ENCODE data around the gene KIAA1755.

The KIAA1755 gene, protein sequence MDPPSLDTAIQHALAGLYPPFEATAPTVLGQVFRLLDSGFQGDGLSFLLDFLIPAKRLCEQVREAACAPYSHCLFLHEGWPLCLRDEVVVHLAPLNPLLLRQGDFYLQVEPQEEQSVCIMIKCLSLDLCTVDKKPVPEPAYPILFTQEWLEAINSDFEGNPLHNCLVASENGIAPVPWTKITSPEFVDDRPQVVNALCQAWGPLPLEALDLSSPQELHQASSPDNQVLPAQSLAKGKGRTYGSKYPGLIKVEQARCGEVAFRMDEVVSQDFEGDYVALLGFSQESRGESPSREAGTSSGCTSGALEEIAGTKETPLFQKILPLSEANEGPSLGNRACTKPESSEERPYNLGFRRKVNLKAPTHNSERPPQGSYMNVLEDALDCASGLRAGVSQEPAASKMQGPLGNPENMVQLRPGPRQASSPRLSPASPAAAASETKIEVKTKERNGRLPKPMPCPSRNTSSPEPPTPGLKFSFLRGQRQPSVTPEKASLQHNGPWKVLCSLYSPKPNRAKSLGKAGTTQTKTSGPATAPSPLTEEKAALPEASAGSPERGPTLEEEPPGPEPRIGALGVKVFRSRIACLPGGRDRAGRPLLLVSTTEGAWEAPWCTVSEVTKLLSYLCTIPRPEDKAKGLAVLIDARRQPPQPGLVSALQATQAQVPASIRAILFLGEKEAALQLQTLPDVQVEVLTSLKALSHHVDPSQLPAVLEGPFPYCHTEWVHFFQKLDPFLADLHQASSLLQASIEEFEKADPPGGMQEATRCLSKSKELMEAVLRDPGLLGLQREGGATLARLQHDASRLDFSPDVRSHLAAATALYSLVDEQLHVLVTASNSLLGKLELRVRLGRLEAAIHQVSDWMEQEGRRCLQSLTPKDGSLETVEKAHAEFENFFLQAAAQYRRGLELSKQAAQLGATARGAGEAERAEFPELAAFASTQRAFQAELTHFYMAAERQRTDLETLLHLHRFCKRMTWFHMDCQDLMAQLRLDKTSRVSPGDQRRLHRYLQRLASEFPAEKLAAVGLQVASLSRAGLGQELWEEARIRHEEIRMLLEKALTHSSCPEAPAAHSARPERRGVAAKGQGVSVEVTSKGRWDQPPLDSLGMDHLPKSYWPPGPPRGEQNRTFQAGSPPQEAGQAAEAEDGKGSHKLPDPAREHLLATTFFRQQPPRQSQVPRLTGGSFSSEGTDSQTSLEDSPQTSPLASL

DNA sequence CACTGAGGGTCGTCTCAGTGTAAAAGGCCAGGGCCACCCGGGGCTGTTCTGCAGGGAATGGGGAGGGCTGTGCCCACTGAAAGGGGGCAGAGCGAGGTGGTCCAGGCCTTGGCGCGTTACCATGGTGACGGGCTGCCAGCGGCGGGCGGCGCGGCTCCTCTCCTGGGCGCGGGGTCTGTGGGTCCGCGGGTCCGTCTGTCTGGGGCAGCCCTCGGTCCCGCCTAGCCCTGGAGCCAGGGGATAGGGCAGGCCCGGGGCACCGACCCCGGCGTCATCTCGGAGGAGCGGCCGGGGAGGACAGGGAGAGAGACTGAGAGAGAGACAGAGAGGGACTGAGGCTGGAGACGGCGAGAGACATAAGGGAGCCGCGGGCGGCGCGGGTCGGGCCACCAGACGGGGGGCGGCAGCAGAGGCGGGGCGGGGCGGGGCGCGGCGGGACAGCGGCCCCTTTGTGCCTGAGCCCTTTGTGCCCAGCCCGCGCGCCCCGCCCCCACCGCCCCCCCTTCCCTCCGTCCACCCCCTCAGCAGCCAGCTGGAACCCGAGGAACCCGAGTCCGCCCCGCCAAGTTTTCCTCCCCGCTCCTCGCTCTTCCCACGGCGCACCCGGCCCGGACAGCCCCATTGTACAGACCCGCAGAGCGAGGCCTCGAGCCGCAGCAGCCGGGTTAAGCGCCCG is at the start of gene KIAA1755:
KIAA1755 (minus strand) TSS at position 358 of the 676 bp plus-strand sequence; CDS start at position 123, 235 bp downstream.
- no peak for DNase-seq

DNA sequence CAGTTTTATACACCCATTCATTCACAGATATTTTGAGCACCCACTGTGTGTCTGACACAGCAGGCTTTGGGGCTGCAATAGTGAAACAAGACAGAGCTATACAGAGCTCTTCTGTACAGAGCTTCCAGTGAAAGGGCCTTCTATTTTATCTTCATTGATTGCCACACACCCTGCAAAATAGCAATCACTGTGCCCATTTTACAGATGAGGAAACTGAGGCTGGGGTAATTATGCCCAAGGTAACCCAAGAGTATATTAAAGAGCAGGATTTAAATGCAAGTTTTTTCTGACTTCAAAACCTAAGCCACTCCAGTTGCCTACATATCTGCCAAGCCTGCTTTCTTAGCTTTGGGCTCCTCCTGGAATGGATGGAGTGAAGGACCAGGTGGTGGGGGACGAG is 47.9 kb upstream of the KIAA1755 start:
- no peak for DNase-seq

DNA sequence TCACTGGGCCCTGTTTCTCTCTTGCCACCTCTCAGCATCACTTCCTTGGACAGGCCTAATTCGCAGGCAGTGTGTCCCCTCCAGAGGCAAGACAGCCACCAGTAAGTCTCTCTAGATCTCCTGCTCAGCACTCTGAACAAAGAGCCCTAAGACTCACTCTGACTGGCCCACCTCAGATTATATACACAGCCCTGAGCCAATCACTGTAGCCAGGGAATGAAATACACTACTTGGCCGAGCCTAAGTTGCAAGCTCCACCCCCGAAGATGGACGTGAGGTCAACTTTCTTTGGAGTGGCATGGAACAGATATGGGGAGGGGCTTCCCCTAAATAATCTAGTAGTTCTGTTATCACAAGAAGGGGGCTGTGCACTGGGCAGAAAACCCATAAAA is 47.5 kb upstream of the KIAA1755 start:
- DNase-seq: no peak

DNA sequence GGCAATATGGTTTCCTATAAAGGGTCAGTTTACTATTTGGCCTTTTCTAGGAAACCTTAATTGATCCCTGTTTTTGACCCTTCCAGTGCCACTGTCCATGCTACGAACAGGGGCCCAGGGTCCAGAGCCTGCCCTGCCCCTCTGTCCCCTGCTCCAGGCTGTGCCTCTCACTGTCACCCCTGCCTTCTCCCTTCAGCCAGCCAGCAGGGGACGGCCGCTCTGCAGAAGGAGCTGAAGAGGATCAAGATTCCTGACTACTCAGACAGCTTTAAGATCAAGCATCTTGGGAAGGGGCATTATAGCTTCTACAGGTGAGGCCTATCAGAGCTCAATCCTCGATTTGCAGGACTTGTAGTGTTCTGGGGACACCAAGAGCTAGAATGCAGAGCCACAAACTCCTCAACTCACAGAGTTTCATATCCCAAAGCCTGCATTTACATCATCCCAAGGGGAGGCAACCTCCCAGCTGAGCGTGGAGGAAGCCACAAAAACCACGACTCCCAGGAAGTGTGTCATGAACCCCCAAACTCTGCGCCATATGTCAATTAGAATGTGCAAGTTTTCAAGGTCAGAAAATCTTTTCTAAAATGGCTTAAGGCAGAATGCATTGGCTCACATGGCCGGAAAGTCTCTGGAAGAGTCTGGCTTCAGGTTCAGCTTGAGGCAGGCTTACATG is 47.0 kb upstream of the KIAA1755 start:
- DNase-seq: no peak

DNA sequence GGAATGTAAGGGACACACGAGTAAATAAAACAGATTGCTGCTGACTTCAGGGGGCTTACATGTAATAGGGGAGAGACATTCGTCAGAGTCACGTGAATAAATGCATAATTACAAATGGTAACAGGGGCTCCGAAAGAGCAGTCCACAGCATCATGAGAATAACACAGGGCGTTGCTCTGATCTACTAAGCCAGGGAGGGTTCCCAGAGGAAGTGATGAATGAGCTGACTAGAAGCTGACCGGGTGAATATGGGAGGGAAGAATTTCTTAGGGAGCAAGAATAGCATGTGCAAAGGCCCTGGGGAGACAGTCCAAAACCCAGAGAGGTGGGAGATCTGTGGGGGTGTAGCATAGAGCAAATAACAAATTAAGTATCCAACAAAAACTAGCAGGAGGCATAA is 45.8 kb upstream of the KIAA1755 start:
- no peak for DNase-seq

DNA sequence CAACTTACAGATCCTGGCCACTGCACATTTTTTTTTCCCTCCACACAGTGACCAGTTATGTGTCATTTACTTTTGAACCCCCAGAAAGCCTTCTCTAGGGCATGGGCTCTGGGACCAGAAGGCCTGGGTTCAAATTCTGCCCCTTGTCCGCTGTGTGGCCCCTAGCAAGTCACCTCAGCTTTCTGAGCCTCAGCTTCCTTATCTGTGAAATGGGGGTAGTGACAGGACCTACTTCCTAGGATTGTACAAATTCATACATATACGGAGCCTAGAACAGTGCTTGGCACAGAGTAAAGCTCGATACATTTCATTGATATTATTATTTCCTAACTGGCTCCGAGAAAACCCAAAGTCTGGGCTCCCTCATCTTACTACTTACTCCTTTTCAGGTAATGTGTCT is 45.0 kb upstream of the KIAA1755 start:
- no peak for DNase-seq

DNA sequence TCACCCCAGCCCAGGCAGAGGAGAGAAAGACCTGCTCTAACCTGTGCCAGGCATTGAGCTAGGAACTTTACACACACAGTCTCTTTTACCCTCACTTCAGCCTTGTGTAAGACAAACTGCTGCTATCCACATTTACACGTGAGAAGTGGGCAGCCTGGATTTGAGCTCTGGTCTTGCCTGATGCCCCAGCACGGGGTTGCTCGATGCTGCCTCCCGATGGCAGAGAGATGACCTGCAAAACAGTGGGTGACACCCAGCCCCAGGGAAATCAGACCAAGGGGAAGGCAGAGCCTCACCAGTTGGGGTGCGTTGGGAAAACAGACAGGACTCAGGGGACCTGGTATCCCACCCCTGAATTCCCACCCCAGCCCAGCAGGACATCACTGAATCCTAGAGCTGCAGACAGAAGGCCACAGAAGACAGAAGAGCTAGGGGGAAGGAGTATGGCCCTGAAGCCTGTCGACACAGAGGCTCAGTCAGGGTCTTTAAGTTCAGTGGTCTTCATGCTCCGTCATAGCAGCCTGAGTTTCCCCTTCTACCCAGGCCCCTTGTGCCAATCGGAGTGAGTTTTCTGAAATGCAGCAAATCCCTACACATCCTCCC is 44.4 kb upstream of the KIAA1755 start:
- no peak for DNase-seq

DNA sequence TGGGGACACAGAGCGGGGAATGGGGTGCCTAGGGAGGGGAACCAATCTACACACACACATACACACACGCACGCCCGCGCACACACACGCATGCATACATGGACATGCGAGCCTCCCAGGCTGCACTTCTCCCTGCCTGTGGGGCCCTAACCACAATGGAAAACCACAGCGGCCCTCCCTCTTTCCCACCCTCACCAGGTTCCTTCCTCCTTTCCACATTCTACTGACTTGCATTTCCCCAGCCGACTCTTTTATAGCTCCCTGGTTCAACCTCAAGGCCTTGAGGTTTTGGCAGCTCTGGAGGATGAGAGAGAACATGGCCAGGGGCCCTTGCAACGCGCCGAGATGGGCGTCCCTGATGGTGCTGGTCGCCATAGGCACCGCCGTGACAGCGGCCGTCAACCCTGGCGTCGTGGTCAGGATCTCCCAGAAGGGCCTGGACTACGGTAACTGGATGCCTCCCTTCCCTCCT is 43.4 kb upstream of the KIAA1755 start, which contains the start of gene BPI:
BPI (plus strand) TSS at position 249 of the 472 bp plus-strand sequence; CDS start at position 317, 68 bp downstream.
- no peak for DNase-seq

DNA sequence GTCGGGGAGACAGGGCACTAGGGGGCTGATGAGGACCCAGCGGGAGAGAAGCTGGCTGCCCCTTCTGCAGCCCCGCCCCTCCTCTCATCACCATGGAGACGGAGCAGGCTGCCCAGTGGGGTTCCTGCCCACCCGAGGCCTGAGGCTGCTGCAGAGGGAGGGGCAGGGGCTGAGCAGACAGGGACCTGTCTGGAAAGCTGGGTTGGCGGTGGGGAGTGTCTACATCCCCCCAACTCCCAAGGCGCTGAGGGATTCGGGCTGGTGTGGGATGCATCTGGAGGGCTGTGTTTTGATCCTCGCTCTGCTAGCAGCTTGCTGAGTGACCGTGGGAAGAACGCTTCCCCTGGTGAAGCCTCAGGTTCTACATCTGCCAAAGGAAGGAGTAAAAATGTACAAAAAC is 42.3 kb upstream of the KIAA1755 start:
- DNase-seq: no peak

DNA sequence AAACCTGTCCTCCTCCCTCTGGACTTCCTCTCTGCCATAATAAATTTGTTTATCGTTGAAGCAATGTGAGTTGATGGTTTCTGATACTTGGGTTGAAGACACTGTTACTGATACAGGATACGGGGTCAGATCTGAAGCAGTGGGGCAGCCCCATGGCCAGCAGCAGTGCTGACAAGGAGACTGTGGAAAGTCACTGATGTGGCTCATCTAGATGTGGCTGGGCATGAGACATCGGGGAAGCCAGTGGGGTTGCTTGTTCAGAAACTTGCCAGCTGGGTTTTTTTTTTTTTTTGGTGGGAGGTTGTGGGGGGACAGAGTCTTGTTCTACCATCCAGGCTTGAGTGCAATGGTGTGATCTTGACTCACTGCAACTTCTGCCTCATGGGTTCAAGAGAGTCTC is 40.8 kb upstream of the KIAA1755 start:
- DNase-seq: no peak

DNA sequence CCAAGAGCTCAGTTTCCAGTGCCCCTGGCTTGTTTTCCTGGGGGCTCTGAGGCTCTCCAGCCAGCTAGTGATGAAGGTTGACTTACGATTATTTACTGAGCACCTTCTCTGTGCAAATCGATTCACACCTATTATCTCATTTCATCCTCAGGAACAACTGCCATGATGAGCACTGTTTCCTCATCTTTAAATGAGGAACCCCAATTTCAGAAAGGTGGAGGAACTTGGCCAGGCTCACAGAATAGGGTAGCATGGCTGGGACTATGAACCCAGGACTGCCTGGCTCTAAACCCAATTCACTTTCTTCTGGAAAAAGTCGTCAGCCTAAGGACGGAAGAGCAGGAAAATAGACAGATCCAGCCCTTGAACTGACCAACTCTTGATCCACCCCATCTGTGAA is 39.9 kb upstream of the KIAA1755 start:
- no peak for DNase-seq

DNA sequence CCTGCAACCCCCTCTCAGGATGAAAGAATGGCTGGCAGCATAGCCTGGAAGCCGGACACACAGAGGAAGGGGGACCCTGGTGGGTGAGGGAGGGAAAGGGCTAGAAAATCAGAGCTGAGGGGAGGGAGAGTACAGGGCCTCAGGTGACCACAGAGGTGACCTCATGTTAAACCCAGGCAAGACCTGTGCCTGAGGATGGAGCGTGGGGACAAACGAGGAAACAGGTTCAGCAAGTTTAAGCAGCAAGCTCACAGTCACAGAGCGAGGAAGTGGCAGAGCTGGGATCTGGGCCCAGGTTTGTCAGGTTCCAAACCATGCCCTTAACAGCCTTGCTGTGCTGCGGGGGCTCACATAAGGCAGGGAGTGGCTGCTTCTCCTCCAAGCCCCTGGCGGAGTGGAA is 39.4 kb upstream of the KIAA1755 start:
- DNase-seq: no peak

DNA sequence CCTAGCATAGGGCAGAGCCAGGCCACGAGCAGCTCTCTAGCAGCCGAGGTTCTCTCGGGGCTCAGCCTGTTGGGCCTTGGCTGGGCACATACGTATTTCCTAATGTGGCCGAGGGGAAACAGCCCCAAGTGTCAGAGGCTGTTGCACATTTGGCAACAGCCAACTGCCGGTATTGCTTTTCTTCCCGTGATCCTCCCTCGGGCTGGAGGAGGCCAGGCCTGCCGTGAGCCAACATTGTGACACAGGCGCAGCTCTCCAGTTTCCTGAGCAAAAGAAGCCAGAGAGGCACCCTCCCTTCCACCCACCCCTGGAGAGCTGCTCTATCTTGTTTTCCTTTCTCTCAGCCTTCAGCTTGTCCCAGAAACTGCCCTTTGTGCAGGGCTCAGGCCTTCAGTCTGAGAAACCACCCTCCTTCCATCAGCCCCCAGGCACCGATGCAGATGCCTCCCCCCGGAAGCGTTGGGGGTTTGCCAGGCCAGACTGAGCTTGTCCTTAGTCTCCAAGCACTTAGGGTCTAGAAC is 38.3 kb upstream of the KIAA1755 start:
- no peak for DNase-seq

DNA sequence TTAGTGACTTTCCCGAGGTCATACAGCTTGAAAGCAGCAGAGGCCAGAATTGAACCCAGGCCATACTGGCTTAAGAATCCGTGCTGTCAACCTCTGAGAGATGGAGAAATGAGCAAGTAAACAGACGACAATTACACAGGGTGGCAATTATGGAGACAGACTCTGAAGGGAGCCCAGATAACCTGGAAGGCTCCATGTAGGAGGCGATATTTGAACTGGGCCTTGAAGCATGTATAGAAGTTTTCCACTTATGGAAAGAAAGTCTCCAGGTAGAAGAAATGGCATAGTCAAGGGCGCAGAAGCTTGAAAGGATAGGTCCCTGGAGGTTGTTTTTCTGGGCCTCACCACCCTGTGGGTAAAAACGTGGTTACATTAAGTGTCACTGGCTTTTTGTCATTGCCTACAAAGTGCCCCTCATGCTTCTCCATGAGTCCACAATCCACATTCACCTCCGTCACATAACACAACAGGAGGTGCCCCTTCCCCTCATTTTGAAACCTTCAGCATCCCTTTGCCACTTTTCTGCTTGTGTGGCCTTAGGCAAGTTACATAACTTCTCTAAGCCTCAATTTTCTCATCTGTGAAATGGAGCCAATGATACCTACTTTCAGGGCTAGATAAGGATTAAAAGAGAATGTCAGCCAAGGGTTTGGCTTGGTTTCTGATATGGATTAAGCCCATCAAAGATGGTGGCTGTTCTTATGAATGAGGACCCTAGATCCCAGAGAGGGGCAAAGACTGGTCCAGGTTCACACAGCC is 37.6 kb upstream of the KIAA1755 start:
- no peak for DNase-seq

DNA sequence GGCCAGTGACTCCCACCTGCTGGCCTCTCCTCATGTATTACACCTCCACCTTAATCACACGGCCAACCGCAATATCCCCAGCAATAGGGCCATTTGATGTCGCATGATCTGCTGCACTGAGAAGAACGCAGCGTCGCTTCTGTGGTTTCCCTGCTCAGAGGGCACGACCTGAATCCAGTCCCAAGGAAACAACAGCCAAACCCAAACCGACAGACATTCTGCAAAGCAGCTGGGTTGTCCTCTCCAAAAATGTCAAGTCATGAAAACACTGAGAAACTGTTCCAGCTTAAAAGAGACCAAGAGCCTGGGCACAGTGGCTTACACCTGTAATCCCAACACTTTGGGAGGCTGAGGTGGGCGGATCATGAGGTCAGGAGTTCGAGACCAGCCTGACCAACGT is 35.9 kb upstream of the KIAA1755 start:
- no peak for DNase-seq

DNA sequence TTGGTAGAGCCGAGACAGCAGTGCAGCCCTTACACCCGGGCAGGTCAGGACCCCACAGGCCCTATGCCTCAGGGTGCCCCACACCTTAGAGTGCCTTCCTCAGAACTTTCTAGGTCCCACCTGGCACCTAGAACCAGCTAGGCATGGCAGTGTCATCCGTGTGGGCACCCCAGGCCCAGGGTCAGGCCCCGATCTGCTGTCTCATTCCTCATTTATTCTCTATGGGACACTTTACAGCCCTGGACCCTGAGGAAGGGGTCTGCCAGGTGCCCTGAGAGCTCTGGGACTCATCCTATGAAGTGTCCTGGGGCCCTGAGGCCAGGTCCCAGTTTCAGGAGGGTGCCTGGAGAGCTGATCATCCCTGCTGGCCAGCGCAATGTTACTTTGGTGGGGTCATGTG is 35.3 kb upstream of the KIAA1755 start:
- no peak for DNase-seq

DNA sequence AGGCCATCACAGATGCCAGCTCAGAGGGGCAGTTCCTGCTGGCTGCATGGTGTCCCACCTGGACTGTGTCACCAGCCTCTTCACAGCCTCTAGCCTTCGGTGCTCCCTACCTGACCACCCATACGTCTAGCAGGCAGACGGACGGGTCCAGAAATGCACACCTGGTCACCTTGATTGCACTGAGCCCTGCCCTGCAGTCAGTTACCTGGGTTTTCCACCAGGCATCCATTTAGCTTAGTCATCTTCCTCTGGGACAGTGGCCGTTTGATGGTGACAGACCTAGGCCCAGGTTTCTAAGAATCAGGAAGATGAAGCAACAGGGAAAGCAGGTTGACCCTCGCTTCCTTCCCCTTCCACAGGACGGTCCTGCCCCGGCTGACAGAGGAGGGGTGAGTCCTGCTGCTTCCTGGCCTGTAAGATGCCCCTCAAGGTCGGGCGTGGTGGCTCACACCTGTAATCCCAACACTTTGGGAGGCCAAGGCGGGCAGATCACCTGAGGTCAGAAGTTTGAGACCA is 33.6 kb upstream of the KIAA1755 start:
- DNase-seq: no peak

DNA sequence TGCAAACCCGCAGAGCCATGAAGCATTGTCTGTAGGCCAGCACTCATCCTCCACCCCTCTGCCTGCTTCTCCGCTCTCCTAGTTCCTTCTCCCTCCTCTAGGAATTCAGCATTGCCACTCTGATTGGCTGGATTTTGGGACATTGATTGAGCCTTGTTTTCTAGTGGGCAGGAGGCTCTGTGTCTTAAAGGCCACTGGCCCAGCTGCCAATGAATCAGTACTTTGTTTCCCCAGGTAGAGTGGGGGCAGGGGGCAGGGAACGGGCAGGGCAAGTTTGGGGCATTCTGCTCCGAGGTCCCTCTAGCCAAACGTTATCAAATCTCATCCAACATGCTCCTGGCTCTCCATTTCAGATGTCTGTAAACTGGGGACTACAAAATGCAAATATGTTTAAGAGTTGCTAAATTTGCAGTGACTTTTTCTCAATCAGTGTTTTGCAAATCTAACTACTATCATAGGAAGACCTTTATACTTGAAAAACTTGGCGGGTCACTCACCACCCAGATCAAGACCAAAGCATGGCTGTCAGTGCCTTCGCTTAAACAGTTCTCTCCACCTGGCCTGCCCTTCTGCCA is 33.0 kb upstream of the KIAA1755 start:
- DNase-seq: no peak

DNA sequence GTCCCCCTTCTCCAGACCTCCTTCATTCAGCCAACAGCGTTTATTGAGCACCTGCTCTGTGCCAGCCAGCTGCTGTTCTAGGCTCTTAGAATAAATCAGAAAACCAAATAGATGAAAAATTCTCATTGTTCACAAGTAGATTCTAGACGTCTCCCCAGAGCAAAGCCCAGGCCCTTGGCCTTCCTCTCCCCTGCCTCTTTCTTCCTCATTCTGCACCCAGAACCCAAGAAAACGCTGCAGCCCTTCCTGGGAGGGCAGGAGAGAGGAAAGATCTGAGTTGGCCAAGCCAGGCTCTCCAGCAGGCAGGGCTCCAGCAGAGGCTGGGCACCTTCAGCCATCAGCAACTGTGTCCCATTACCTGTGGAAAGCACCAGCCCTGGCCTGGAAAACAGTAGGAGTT is 31.4 kb upstream of the KIAA1755 start:
- no peak for DNase-seq

All from NCI-H187 (cell line).